Effector memory CD4-positive, alpha-beta T cell (primary cell): ENCODE data around the gene LIPJ.

Source experiments
- DNase-seq, 3 donors: peaks; one replicate each; pipeline ENCODE4 v3.0.0-alpha.2; 2020
- H3K27ac ChIP-seq: 2 replicates; pipeline ENCODE4 v1.7.0; 2013; ENCODE audit warnings: mild to moderate bottlenecking, low read length, moderate library complexity; ENCODE audit not compliant: insufficient read depth, poor library complexity, severe bottlenecking
- H3K27me3 ChIP-seq: replicated peaks from 2 replicates; pipeline ENCODE4 v1.7.0; 2013; ENCODE audit warnings: mild to moderate bottlenecking, low read length; ENCODE audit not compliant: insufficient read depth, control insufficient read depth, poor library complexity, severe bottlenecking
- H3K36me3 ChIP-seq: 2 replicates; pipeline ENCODE4 v1.7.0; 2013; ENCODE audit warnings: mild to moderate bottlenecking, low read length, moderate library complexity; ENCODE audit not compliant: control insufficient read depth, insufficient read depth
- H3K4me1 ChIP-seq: 2 replicates; pipeline ENCODE4 v1.7.0; 2013; ENCODE audit warnings: low read length, mild to moderate bottlenecking; ENCODE audit not compliant: control insufficient read depth, insufficient read depth, poor library complexity, severe bottlenecking
- H3K4me3 ChIP-seq: 2 replicates; pipeline ENCODE4 v1.7.0; 2013; ENCODE audit warnings: low read length, low read depth, mild to moderate bottlenecking; ENCODE audit not compliant: insufficient read depth, poor library complexity, severe bottlenecking
- H3K9me3 ChIP-seq: 2 replicates; pipeline ENCODE4 v1.7.0; 2013; ENCODE audit warnings: mild to moderate bottlenecking, low read length, moderate library complexity; ENCODE audit not compliant: control insufficient read depth

The LIPJ gene

DNA sequence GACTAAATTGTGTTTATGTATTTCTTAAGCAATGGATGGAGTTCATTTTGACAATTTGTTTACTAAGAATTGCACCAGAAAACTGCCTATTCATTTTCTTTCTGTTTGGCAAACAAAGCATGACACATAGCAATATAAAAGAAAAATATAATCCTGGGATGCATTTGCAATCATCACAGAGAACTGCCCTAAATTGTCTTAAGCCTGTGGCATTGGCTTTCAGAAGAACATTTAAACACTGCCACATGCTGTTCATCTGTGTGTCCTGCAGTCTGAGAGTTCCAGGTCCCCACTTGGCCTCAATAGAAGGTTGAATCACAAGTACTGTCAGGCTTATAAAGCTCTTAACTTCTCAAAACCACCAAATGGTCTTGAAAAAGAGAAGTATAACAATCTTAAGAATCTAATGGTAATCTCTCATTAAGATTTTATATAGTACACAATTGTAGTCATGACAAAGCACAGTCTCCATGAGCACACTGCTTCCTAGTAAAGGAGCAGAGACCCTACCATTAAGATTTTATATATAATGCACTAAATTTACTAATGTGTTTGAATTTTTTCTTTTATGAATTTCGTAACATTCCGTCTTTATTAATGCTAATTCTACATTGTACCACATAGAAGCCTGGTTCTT, 33.3 kb upstream of the LIPJ start:
- Histone ChIP-seq H3K27me3 (no peaks in the 10 kb centered on the region), H3K27ac (no peak overlapping the region), H3K36me3 (no peaks in the 10 kb centered on the region), H3K4me1 (no peaks in the 10 kb centered on the region), H3K9me3 (no peaks in the 10 kb centered on the region), H3K4me3 (no peak overlapping the region)
- peak in 1 of 3 donors; percentile 8 for DNase-seq

DNA sequence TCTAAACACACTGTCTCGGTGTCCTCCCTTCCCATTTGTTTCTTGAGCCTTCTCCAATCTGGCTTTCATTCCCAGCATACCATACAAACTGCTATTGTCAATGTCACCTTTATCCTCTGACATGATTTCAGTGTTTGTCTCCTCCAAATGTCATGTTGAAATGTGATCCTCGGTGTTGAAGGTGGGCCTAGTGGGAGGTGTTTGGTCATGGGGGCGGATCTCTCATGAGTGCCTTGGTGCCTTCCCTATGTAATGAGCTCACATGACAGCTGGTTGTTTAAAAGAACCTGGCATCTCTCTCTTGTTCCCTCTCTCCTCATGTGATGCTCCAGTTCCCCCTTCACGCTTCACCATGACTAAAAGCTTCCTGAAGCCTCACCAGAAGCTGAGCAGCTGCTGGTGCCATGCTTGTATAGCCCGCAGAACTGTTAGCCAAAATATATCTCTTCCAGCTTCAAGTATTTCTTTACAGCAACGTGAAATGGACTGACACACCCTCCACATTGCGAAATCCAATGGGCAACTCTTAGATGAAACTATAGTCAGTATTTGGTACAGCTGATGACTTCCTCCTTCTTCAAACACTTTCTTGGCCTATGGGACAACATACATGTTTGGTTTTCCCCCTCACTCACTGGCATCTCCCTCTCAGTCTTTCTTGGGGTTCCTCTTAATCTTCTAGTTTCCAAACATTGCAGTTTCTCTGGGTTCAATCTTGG, 31.2 kb upstream of the LIPJ start:
- H3K27ac ChIP-seq, result no peak overlapping the region
- no peak for DNase-seq
- H3K9me3 ChIP-seq, result no peaks in the 10 kb centered on the region
- H3K4me3 ChIP-seq, result no peak overlapping the region
- H3K4me1 ChIP-seq, result no peaks in the 10 kb centered on the region
- H3K36me3 ChIP-seq, result no peaks in the 10 kb centered on the region
- H3K27me3 ChIP-seq, result no peaks in the 10 kb centered on the region

DNA sequence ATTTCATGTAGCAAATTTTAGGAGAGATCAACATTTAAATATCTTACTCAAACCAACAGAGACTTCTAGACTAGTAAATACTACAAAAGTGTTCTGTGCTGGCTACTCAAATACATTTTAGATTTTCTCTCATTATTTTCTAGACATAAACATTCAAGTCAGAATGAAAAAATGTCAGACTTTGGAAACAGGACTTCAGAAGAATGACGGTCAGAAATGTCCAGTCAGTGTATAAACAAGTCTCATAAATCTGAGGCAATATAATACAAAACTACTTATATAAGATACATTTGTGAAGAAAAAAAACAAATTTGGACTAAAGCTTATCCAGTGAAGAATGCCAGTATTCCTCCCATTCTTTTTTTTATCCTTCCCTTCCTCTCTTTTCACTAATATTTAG, 29.3 kb upstream of the LIPJ start:
- DNase-seq, result no peak
- Histone ChIP-seq H3K4me3 (no peak overlapping the region), H3K9me3 (no peaks in the 10 kb centered on the region), H3K27ac (no peak overlapping the region), H3K36me3 (no peaks in the 10 kb centered on the region), H3K27me3 (no peaks in the 10 kb centered on the region), H3K4me1 (no peaks in the 10 kb centered on the region)

DNA sequence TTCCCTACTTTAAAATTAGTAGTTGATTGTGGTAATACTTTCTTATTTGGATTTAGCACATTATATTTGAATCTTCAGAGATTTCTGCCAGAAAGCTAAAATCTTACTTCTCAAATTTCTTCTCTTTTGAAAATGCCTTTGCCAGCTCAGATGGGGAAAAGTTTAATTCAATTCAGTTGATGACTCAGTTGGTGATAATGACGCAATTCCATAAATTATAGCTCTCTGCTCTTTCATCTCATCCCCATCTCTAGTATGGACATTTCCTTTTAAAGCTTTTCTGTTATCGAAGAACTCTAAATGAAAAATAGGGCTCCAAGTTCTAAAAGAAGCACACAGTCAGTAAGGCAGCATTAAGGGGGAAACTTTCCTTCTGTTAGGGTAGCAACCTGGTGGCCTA, 28.9 kb upstream of the LIPJ start:
- no peak for DNase-seq
- Histone ChIP-seq H3K27me3 (no peaks in the 10 kb centered on the region), H3K4me3 (no peak overlapping the region)

DNA sequence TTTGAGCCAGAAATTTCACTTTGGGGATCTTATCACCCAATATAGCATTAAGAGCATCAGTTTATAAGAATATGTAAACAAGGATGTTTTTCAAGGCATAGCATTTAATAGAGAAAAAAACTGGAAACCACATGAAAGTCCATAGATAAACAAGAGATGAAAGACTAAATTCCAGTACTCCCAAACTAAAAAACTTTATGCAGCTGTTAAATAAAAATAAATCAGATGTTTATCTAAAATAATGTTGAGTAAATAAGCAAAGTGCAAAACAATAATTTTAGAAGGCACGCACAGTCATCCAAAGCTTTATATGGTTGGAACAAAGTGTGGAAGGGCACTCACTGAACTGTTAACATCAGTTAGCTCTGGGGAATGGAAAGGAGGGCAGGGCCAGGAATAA, 24.4 kb upstream of the LIPJ start:
- H3K36me3 ChIP-seq, result no peaks in the 10 kb centered on the region
- DNase-seq, result no peak

More for the DNA sequence above, 28.9 kb upstream of the LIPJ start:
- Histone ChIP-seq H3K9me3 (no peaks in the 10 kb centered on the region), H3K36me3 (no peaks in the 10 kb centered on the region), H3K4me1 (no peaks in the 10 kb centered on the region), H3K27ac (no peak overlapping the region)

DNA sequence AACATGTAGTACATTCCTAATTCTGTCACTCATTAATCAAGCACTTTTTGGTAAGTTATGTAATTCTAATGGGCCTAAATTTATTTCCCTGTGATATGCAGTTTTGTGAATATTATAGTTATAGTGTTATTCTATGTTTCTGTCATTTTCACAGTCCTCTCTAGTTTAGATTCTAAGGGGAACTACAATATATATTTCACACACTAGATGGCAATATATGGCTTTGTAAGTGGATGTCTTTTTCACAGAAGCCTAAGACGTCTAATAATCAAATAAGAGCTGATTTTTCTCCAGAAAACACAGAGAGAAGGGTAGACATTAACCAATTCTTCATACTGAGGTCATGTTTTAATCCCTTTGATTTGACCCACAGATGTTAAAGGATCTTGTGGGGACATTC, 21.5 kb upstream of the LIPJ start:
- Histone ChIP-seq H3K9me3 (no peaks in the 10 kb centered on the region), H3K4me1 (no peaks in the 10 kb centered on the region), H3K4me3 (no peak overlapping the region), H3K27me3 (no peaks in the 10 kb centered on the region), H3K27ac (no peak overlapping the region), H3K36me3 (no peaks in the 10 kb centered on the region)
- no peak for DNase-seq

More for the DNA sequence above, 24.4 kb upstream of the LIPJ start:
- Histone ChIP-seq H3K4me3 (no peak overlapping the region), H3K27me3 (no peaks in the 10 kb centered on the region), H3K27ac (no peak overlapping the region), H3K9me3 (no peaks in the 10 kb centered on the region), H3K4me1 (no peaks in the 10 kb centered on the region)

DNA sequence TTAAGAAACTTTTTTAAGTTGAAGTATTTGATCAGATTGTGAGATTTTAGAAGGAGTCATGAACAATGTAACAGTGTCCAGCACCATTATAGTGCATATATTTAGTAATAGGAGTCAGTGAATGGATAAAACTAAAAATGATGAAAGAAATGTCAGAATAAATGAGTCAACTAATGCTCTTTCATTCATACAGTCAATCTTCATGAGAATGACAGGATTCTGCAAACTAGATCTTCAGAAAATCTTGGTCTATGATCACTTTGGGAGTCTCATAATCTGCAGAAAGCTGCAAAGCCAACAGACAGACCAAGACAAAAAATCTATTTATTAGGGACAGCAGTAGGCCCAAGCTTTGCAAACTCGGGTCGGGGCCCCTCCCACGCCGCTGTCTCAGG, 4.2 kb upstream of the LIPJ start:
- peak overlapping the region; percentile 86 for H3K4me3 ChIP-seq

DNA sequence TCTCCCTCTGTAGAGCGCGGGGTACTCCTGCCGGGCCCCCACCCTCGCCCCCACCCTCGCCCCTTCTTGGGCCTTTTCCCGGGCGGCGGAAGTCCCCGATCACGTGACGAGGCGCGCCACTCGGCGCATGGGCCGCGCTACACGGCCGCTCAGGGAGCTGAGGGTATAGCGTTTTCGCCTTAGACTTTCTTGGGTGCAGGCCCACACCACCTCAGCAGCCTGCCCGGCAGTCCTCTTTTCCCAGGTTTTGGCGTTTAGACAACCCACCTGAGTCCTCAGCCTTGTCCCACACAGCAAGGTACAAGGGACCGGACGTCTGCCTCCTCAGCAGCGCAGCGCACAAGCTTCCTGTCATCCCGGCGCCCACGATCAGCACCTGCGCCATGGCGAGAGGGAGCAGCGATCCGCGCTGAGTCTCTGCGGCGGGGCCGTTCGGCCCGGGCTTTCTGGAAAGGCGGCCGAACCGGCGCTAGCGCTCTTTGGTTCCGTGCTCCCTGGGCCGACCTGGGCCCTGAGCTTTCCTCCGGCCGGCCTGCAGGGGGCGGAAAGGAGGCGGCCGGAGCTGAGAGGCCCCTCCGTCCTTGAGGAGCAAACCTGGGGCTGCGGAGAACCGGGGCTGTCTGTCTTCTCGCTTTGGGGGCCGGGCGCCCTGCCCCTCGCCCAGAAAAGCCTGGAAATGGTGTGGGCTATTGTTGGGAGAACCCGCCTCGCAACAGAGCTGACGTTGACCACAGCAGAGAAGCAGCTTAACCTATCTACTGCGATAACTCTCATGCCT, 3.6 kb upstream of the LIPJ start, which contains the start of gene RNLS:
Gene RNLS, minus strand, starts transcription at position 513 of the 778 bp plus-strand sequence.
- Histone ChIP-seq H3K27ac (peak within 1 kb of the TSS; percentile 80), H3K27me3 (no peaks in the 10 kb centered on the region), H3K9me3 (no peaks in the 10 kb centered on the region), H3K36me3 (no peaks in the 10 kb centered on the region), H3K4me3 (peak within 1 kb of the TSS; percentile 86), H3K4me1 (peaks cover 7% of the 10 kb centered on the region)
- peak; percentile 31 to 46 (median 46) for DNase-seq

More for the DNA sequence above, 4.2 kb upstream of the LIPJ start:
- Histone ChIP-seq H3K27ac (peak overlapping the region; percentile 80), H3K4me1 (peaks cover 7% of the 10 kb centered on the region), H3K9me3 (no peaks in the 10 kb centered on the region), H3K27me3 (no peaks in the 10 kb centered on the region), H3K36me3 (no peaks in the 10 kb centered on the region)
- DNase-seq, result no peak

DNA sequence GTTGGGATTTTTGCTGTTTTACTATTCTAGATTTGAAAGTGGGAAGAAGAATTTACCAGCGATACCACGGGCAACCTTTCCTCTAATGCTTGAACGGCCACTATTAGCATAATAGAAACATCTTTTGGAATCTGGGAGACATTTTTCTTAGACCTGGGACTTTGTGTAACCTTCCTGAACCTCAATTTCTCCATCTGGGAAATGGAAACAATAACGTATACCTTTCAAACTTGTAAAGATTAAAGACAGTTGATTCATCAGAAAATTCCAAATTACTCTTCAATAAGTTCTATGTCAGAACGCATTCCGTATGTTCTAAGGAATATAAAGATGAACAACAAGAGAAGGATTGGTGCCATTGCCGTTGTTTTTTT, 3.0 kb upstream of the LIPJ start:
- H3K27me3 ChIP-seq, result no peaks in the 10 kb centered on the region
- H3K4me1 ChIP-seq, result peaks cover 7% of the 10 kb centered on the region
- H3K27ac ChIP-seq, result peak overlapping the region; percentile 80
- no peaks in the 10 kb centered on the region for H3K36me3 ChIP-seq
- DNase-seq, result no peak
- no peaks in the 10 kb centered on the region for H3K9me3 ChIP-seq
- H3K4me3 ChIP-seq, result peak overlapping the region; percentile 86

DNA sequence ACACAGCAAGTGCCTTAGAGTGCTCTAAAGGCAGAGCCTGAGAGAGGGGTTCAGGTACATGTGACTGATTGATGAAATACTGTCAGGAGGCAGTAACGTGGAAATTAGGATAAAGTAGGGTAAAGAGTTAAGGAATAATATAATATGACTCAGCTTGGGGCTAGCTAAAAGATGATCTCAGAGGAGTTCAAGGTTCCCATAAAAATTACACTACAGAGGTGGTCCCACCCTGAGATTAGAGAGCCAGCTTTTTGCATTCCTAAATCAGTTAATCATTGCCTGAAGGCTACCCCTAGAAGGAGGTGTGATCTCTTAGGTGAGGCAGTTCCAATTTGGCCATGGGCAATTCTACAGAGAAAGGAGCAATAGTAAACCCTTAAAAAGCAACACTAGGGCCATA, 5.8 kb downstream of the LIPJ start:
- DNase-seq, result no peak
- no peak overlapping the region for H3K4me3 ChIP-seq
- no peaks in the 10 kb centered on the region for H3K36me3 ChIP-seq
- H3K9me3 ChIP-seq, result no peaks in the 10 kb centered on the region
- H3K4me1 ChIP-seq, result no peaks in the 10 kb centered on the region
- no peaks in the 10 kb centered on the region for H3K27me3 ChIP-seq
- no peak overlapping the region for H3K27ac ChIP-seq
